B cell (primary cell): ENCODE data around the gene RAPGEF5. TPM values are rescaled to one million over a fixed set of nuclear protein-coding genes. Genes with fewer than 3 reads are reported as not detected.

Source experiments
- ATAC-seq: fragments of 200-7000 bp; cut with Tn5 transposase; one replicate; pipeline ENCODE4 v1.10.0; 2021; ENCODE audit warnings: low read depth, mild to moderate bottlenecking, moderate number of reproducible peaks, moderate library complexity
- CTCF ChIA-PET: fragments of 350-600 bp; sonication (Branson Sonifier 250); formaldehyde crosslinking; loops from one replicate; lab custom pipeline; 2021; ENCODE audit warnings: antibody characterized with exemption, inconsistent platforms; lab: Charles Lee
- POLR2A ChIA-PET: fragments of 350-600 bp; sonication (Branson Sonifier 250); formaldehyde crosslinking; loops from one replicate; lab custom pipeline; 2021; ENCODE audit warnings: antibody characterized with exemption; lab: Charles Lee
- DNase-seq: peaks from one replicate; pipeline ENCODE4 v3.0.0; 2013
- H2AFZ ChIP-seq: 2 replicates; pipeline ENCODE4 v1.6.1; 2012; ENCODE audit warnings: mild to moderate bottlenecking, low read depth, low read length; ENCODE audit not compliant: insufficient read depth, poor library complexity, severe bottlenecking
- H3K27ac ChIP-seq, 2 donors: 1 replicate in 1 of 2; 2 replicates in 1 of 2; pipeline ENCODE4 v1.5.1; 2012 to 2013; ENCODE audit warnings: low read length in 2 of 2, mild to moderate bottlenecking in 2 of 2, moderate library complexity in 1 of 2
- H3K27me3 ChIP-seq, 4 experiments: fragments of 200-600 bp in 1 of 4; sonication (generic) in 1 of 4; replicated peaks in 1 of 4; 1 replicate in 2 of 4; 2 replicates in 2 of 4; pipeline versions ENCODE4 v1.6.1 to v1.7.0; 2013 to 2016; ENCODE audit warnings: low read length in 3 of 4, mild to moderate bottlenecking in 2 of 4, mixed read lengths in 1 of 4, moderate library complexity in 1 of 4; ENCODE audit not compliant: insufficient read depth in 4 of 4, control insufficient read depth in 3 of 4; ENCODE audit errors: control extremely low read depth in 1 of 4
- H3K36me3 ChIP-seq, 2 experiments: replicated peaks in 1 of 2; 1 replicate in 1 of 2; 2 replicates in 1 of 2; pipeline versions ENCODE4 v1.6.1 to v1.7.1; 2013; ENCODE audit warnings: low read length in 1 of 2; ENCODE audit not compliant: insufficient read depth in 2 of 2, control insufficient read depth in 1 of 2; ENCODE audit errors: control extremely low read depth in 1 of 2, extremely low read depth in 1 of 2
- H3K4me1 ChIP-seq, 2 donors: fragments of 200-600 bp in 1 of 2; sonication (generic) in 1 of 2; 1 replicate in 1 of 2; 2 replicates in 1 of 2; pipeline versions ENCODE4 v1.5.1 to v1.6.1; 2013 to 2017; ENCODE audit warnings: low read length in 2 of 2; ENCODE audit not compliant: control insufficient read depth in 2 of 2, insufficient read depth in 2 of 2
- H3K4me2 ChIP-seq: replicated peaks from 2 replicates; pipeline ENCODE3; 2012; ENCODE audit warnings: mild to moderate bottlenecking, low read depth, low read length; ENCODE audit not compliant: poor library complexity, severe bottlenecking
- H3K4me3 ChIP-seq, 5 experiments: fragments of 200-600 bp in 1 of 5; sonication (generic) in 1 of 5; 1 replicate in 3 of 5; 2 replicates in 2 of 5; pipeline versions ENCODE4 v1.5.1 to v1.7.0; 2011 to 2016; ENCODE audit warnings: low read length in 4 of 5, mild to moderate bottlenecking in 4 of 5, low read depth in 2 of 5, control low read depth in 1 of 5, moderate library complexity in 1 of 5; ENCODE audit not compliant: insufficient read depth in 1 of 5; ENCODE audit errors: control extremely low read depth in 1 of 5, extremely low read depth in 1 of 5
- H3K79me2 ChIP-seq: fragments of 200-600 bp; sonication (generic); one replicate; pipeline ENCODE4 v1.6.0; 2016; ENCODE audit warnings: low read length; ENCODE audit not compliant: control insufficient read depth, insufficient read depth
- H3K9ac ChIP-seq: fragments of 200-600 bp; sonication (generic); 2 replicates; pipeline ENCODE4 v1.6.1; 2017; ENCODE audit warnings: mild to moderate bottlenecking, low read length, moderate library complexity
- H3K9me3 ChIP-seq, 3 donors: one replicate each; pipeline versions ENCODE4 v1.6.1 to v1.7.1; 2013; ENCODE audit warnings: low read length in 2 of 3; ENCODE audit not compliant: control insufficient read depth in 2 of 3, insufficient read depth in 1 of 3; ENCODE audit errors: control extremely low read depth in 1 of 3
- H4K20me1 ChIP-seq: 2 replicates; pipeline ENCODE4 v1.6.0; 2012; ENCODE audit warnings: mild to moderate bottlenecking, low read length; ENCODE audit not compliant: insufficient read depth, control insufficient read depth, poor library complexity, severe bottlenecking
- H3K27ac Mint-ChIP-seq: one replicate; pipeline ENCODE4 v1.8.0; 2021; ENCODE audit warnings: mixed read lengths
- H3K27me3 Mint-ChIP-seq: one replicate; pipeline ENCODE4 v1.8.0; 2021; ENCODE audit warnings: mixed read lengths
- H3K4me1 Mint-ChIP-seq: one replicate; pipeline ENCODE4 v1.8.0; 2021; ENCODE audit warnings: mixed read lengths
- H3K4me3 Mint-ChIP-seq: one replicate; pipeline ENCODE4 v1.8.0; 2021; ENCODE audit warnings: mixed read lengths
- H3K9me3 Mint-ChIP-seq: one replicate; pipeline ENCODE4 v1.8.0; 2022; ENCODE audit warnings: mixed read lengths; ENCODE audit not compliant: insufficient read depth
- EZH2 ChIP-seq: IDR thresholded peaks from 2 replicates; pipeline ENCODE4 v1.6.1; 2012; ENCODE audit warnings: borderline replicate concordance, low read depth, mild to moderate bottlenecking, moderate library complexity, low read length; ENCODE audit not compliant: insufficient read depth, poor library complexity, severe bottlenecking
- WGBS: methylation state at CpG from one replicate; pipeline ENCODE4 v1.1.5; 2013; ENCODE audit warnings: missing lambda C conversion rate; ENCODE audit not compliant: insufficient coverage; 5-methylcytosine and 5-hydroxymethylcytosine counted together
- intact Hi-C: fragments of 100-400 bp; cut with micrococcal nuclease; formaldehyde crosslinking; loops from one replicate; pipeline ENCODE4 v1.10.0; 2022
- polyA plus RNA-seq: library from polyadenylated mRNA; depleted of rRNA; stranded (reverse); fragments of >200 nt; gene quantifications from 2 replicates; pipeline ENCODE4 v1.2.3, GENCODE V29; 2012
- total RNA-seq, 2 donors: library from RNA; stranded (reverse); fragments of 120-200 nt in 1 of 2; gene quantifications; 1 replicate in 1 of 2; 2 replicates in 1 of 2; pipeline versions ENCODE4 v1.2.3 to v1.2.4, GENCODE V29; 2013 to 2022
- TF ChIP-seq, protein P1 (sequence below): fragments of 200-600 bp; IDR thresholded peaks from one replicate; pipeline ENCODE4 v1.8.0; 2022; ENCODE audit warnings: antibody characterized with exemption, mild to moderate bottlenecking

RAPGEF5 gene
- total and polyA plus RNA-seq, 2 donors (not counting 1 experiment from before 2014, with no cell fraction given), result 1.5 to 37.6 TPM

DNA sequence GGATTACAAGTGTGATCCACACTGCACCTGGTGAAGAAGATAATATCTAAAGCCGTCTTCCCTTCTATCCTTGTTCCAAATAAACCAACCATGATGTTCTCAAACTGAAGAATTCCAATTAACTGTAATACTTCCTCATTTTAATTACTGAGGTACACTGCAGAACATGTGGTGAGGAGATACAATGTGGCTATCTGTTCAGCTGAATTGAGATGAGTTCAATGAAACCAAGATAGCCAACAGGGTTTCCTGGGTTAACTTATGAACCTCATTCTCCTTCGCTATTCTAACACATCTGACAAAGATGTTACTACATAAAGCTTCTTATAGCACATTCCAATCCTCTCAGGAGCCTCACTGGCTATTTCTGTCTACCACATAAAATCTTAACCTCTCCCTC, 75.5 kb downstream of the RAPGEF5 start:
- intact Hi-C loops, result no loop called here
- Histone ChIP-seq H3K27ac (no peak overlapping the region), H3K36me3 (no peaks in the 10 kb centered on the region), H2AFZ (no peak overlapping the region), H3K79me2 (no peaks in the 10 kb centered on the region), H4K20me1 (no peaks in the 10 kb centered on the region), H3K9ac (no peak overlapping the region), H3K4me2 (no peak overlapping the region), H3K4me3 (no peak overlapping the region), H3K9me3 (no peaks in the 10 kb centered on the region), H3K4me1 (no peaks in the 10 kb centered on the region), H3K27me3 (no peaks in the 10 kb centered on the region)
- Mint-ChIP-seq H3K4me3 (no peak overlapping the region), H3K9me3 (no peaks in the 10 kb centered on the region), H3K27ac (no peak overlapping the region), H3K4me1 (no peaks in the 10 kb centered on the region), H3K27me3 (no peaks in the 10 kb centered on the region)
- POLR2A ChIA-PET, result no interaction called here
- CTCF ChIA-PET, result no interaction called here
- TF ChIP-seq EZH2, result no peak
- TF ChIP-seq, protein P1, sequence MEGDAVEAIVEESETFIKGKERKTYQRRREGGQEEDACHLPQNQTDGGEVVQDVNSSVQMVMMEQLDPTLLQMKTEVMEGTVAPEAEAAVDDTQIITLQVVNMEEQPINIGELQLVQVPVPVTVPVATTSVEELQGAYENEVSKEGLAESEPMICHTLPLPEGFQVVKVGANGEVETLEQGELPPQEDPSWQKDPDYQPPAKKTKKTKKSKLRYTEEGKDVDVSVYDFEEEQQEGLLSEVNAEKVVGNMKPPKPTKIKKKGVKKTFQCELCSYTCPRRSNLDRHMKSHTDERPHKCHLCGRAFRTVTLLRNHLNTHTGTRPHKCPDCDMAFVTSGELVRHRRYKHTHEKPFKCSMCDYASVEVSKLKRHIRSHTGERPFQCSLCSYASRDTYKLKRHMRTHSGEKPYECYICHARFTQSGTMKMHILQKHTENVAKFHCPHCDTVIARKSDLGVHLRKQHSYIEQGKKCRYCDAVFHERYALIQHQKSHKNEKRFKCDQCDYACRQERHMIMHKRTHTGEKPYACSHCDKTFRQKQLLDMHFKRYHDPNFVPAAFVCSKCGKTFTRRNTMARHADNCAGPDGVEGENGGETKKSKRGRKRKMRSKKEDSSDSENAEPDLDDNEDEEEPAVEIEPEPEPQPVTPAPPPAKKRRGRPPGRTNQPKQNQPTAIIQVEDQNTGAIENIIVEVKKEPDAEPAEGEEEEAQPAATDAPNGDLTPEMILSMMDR, result no peak
- DNase-seq, result no peak
- no peak for ATAC-seq
- WGBS, result 92% methylated on average over 2 of the region's 2 CpGs

DNA sequence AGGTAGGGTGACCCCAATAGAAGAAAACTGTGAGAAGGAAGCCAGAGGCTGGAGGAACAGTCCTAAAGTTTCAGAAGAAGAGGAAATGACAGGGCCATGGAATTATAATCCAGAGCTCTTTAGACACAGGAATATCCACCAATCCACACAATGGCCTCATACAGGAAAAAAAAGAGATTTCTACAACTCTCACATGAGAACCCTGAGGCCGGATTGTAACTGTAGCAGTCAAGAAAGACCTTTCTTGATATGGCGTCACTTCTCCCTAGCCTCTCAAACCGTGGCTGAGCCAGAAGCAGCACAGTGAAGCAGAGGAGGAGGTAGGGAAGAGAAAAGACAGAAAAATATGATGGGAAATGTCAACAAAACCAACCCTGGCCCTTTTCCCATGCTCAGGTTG, 76.9 kb downstream of the RAPGEF5 start:
- no peak overlapping the region for H3K4me3 Mint-ChIP-seq
- no peaks in the 10 kb centered on the region for H3K9me3 Mint-ChIP-seq
- Histone ChIP-seq H4K20me1 (no peaks in the 10 kb centered on the region), H3K79me2 (no peaks in the 10 kb centered on the region), H3K4me2 (no peak overlapping the region), H3K4me1 (no peaks in the 10 kb centered on the region), H3K9ac (no peak overlapping the region), H3K36me3 (no peaks in the 10 kb centered on the region), H3K27ac (no peak overlapping the region), H3K27me3 (no peaks in the 10 kb centered on the region), H3K4me3 (no peak overlapping the region), H3K9me3 (no peaks in the 10 kb centered on the region), H2AFZ (no peak overlapping the region)
- TF ChIP-seq, protein P1, result no peak
- no peak for TF ChIP-seq EZH2
- ChIA-PET CTCF (no interaction called here), POLR2A (no interaction called here)
- no peak for ATAC-seq
- DNase-seq, result no peak
- no peaks in the 10 kb centered on the region for H3K4me1 Mint-ChIP-seq
- no CpG with 5 or more reads among the region's 3 CpGs for WGBS
- no peaks in the 10 kb centered on the region for H3K27me3 Mint-ChIP-seq
- H3K27ac Mint-ChIP-seq, result no peak overlapping the region
- intact Hi-C loops, result no loop called here
